Right lobe of liver (tissue), 6 donors: Measurements from ENCODE around the gene ASIC4. TPM values are rescaled to one million over a fixed set of nuclear protein-coding genes. Genes with fewer than 3 reads are reported as not detected.

Experiments used
- ATAC-seq, 4 donors: fragments of 200-7000 bp; cut with Tn5 transposase; one replicate each; pipeline ENCODE4 v1.9.1; 2020; ENCODE audit warnings: mild to moderate bottlenecking in 4 of 4, moderate library complexity in 4 of 4
- DNase-seq, 3 donors: peaks; one replicate each; pipeline ENCODE4 v3.0.0-alpha.2; 2020
- H3K27ac ChIP-seq, 3 donors: fragments of 200-600 bp; one replicate each; pipeline ENCODE4 v1.8.0; 2022
- H3K27me3 ChIP-seq, 2 donors: fragments of 200-600 bp; one replicate each; pipeline ENCODE4 v1.8.0; 2022
- H3K36me3 ChIP-seq, 4 donors: fragments of 200-600 bp; sonication (generic) in 1 of 4; one replicate each; pipeline versions ENCODE4 v1.5.1 to v1.8.0; 2017 to 2022; ENCODE audit warnings: control low read depth in 1 of 4
- H3K4me1 ChIP-seq, 4 donors: fragments of 200-600 bp; sonication (generic) in 1 of 4; one replicate each; pipeline versions ENCODE4 v1.5.1 to v1.8.0; 2017 to 2022; ENCODE audit warnings: control low read depth in 1 of 4
- H3K4me3 ChIP-seq, 3 donors: fragments of 200-600 bp; one replicate each; pipeline ENCODE4 v1.8.0; 2022
- H3K9me3 ChIP-seq, 4 donors: fragments of 200-600 bp; sonication (generic) in 1 of 4; one replicate each; pipeline versions ENCODE4 v1.5.1 to v1.8.0; 2017 to 2022; ENCODE audit warnings: control low read depth in 1 of 4
- CTCF ChIP-seq, 4 donors: fragments of 200-600 bp in 3 of 4; fragments of 450-650 bp in 1 of 4; IDR thresholded peaks; one replicate each; pipeline versions ENCODE4 v1.5.1 to v1.8.0; 2016 to 2022; ENCODE audit warnings: antibody characterized with exemption in 4 of 4, mild to moderate bottlenecking in 2 of 4
- POLR2A ChIP-seq: fragments of 450-650 bp; IDR thresholded peaks from one replicate; pipeline ENCODE4 v1.6.1; 2017; ENCODE audit warnings: antibody characterized with exemption, mild to moderate bottlenecking
- WGBS: methylation state at CpG from one replicate; pipeline ENCODE4 v1.1.6; 2018; ENCODE audit warnings: low coverage, low lambda C conversion rate; ENCODE audit not compliant: insufficient coverage; ENCODE audit errors: missing lambda C conversion rate; 5-methylcytosine and 5-hydroxymethylcytosine counted together
- intact Hi-C, 2 donors: fragments of 100-400 bp; cut with DNase I; formaldehyde crosslinking; loops; one replicate each; pipeline versions ENCODE4 v1.11.2 to v1.14.1; 2022
- total RNA-seq, 6 experiments: library from RNA; depleted of rRNA in 2 of 6; stranded (reverse); fragments of >200 nt in 2 of 6; fragmentation: NEBNext Ultra II Directional in 3 of 6; extraction: Animal tissue kit (Norgen Biotek cat#: 25700) in 3 of 6; gene quantifications; one replicate each; pipeline versions ENCODE4 v1.1.0 to v1.2.4, GENCODE V29; 2016 to 2023
- donor health status: DM: no; HTN: yes; CAD: no.
- donor health status: DM: no; HTN: no; CAD: no.
- donor health status: DM: no; HTN: no; CAD: no.
- donor health status: DM: no; HTN: yes; CAD: no.
- donor health status: DM: no; HTN: yes; CAD: no.

ASIC4 gene
- total RNA-seq, 6 experiments from 2014 or later: not detected

- WGBS: 69% methylated on average over 7 of the region's 17 CpGs
- H3K4me3 ChIP-seq: no peak overlapping the region
- no peaks in the 10 kb centered on the region for H3K4me1 ChIP-seq
- no peaks in the 10 kb centered on the region for H3K36me3 ChIP-seq
- intact Hi-C loops: no loop called here
- no peak overlapping the region for H3K27ac ChIP-seq
- DNase-seq: no peak
- no peak for TF ChIP-seq POLR2A
- TF ChIP-seq CTCF (IDR thresholded peaks at IDR 0.05): no peak
- H3K9me3 ChIP-seq: no peaks in the 10 kb centered on the region
- no peak for ATAC-seq
- H3K27me3 ChIP-seq: no peaks in the 10 kb centered on the region
Measured at GRCh38 chr2:219515874-219516629, 1.8 kb downstream of the ASIC4 start.

- ATAC-seq (no peak), DNase-seq (no peak)
- Histone ChIP-seq H3K4me1 (no peaks in the 10 kb centered on the region), H3K27ac (no peak overlapping the region), H3K9me3 (no peaks in the 10 kb centered on the region), H3K4me3 (no peak overlapping the region), H3K36me3 (no peaks in the 10 kb centered on the region), H3K27me3 (no peaks in the 10 kb centered on the region)
- TF ChIP-seq POLR2A (no peak), CTCF (IDR thresholded peaks at IDR 0.05) (no peak)
- 39% methylated on average over 4 of the region's 7 CpGs for WGBS
- intact Hi-C loops: no loop called here
Measured at GRCh38 chr2:219516888-219517287, 2.6 kb downstream of the ASIC4 start.

GRCh38 chr2:219517954-219518778 is 3.9 kb downstream of the ASIC4 start:
- no peaks in the 10 kb centered on the region for H3K36me3 ChIP-seq
- H3K4me3 ChIP-seq: no peak overlapping the region
- H3K4me1 ChIP-seq: no peaks in the 10 kb centered on the region
- DNase-seq (no peak), ATAC-seq (no peak)
- peaks cover 0 to 6% of the 10 kb centered on the region in 2 donors for H3K27me3 ChIP-seq
- TF ChIP-seq CTCF (IDR thresholded peaks at IDR 0.05) (no peak), POLR2A (no peak)
- intact Hi-C loops: no loop called here
- no peaks in the 10 kb centered on the region for H3K9me3 ChIP-seq
- no peak overlapping the region for H3K27ac ChIP-seq
- WGBS: 47% methylated on average over 9 of the region's 10 CpGs

GRCh38 chr2:219519526-219519916 is 5.2 kb downstream of the ASIC4 start:
- no peaks in the 10 kb centered on the region for H3K36me3 ChIP-seq
- H3K4me1 ChIP-seq: no peaks in the 10 kb centered on the region
- peaks cover 0 to 20% of the 10 kb centered on the region in 2 donors for H3K27me3 ChIP-seq
- intact Hi-C loops: no loop called here
- TF ChIP-seq CTCF (IDR thresholded peaks at IDR 0.05) (no peak), POLR2A (no peak)
- WGBS: 76% methylated on average over 5 of the region's 9 CpGs
- H3K9me3 ChIP-seq: no peaks in the 10 kb centered on the region
- H3K4me3 ChIP-seq: no peak overlapping the region
- no peak overlapping the region for H3K27ac ChIP-seq
- no peak for DNase-seq
- ATAC-seq: no peak
